Activated T-cell treated with anti-CD3 and anti-CD28 coated beads, Interleukin-2, amount 50 U/mL, for 72 hours (primary cell): ENCODE data around the gene REG1B. TPM values are rescaled to one million over a fixed set of nuclear protein-coding genes. Genes with fewer than 3 reads are reported as not detected.

ENCODE experiments used
- ATAC-seq, 2 donors: fragments of 150-1000 bp; cut with Tn5 transposase; replicated peaks in 1 of 2; 2 replicates each; pipeline ENCODE4 v1.10.0; 2021; ENCODE audit warnings: moderate library complexity in 2 of 2, mild to moderate bottlenecking in 1 of 2
- DNase-seq, 2 donors: peaks; one replicate each; pipeline ENCODE4 v3.0.0; 2021 to 2022; ENCODE audit warnings: mixed read lengths in 1 of 2
- H3K27ac Mint-ChIP-seq: one replicate; pipeline ENCODE4 v1.8.0; 2022; ENCODE audit warnings: mild to moderate bottlenecking, moderate library complexity, mixed read lengths
- H3K27me3 Mint-ChIP-seq: one replicate; pipeline ENCODE4 v1.8.0; 2022; ENCODE audit warnings: low read depth, mixed read lengths
- H3K36me3 Mint-ChIP-seq, 2 donors: one replicate each; pipeline ENCODE4 v1.8.0; 2022; ENCODE audit warnings: mixed read lengths in 2 of 2, mild to moderate bottlenecking in 1 of 2; ENCODE audit not compliant: insufficient read depth in 2 of 2
- H3K4me1 Mint-ChIP-seq: one replicate; pipeline ENCODE4 v1.8.0; 2022; ENCODE audit warnings: low read depth, mixed read lengths
- H3K4me3 Mint-ChIP-seq, 2 donors: one replicate each; pipeline ENCODE4 v1.8.0; 2022; ENCODE audit warnings: mild to moderate bottlenecking in 2 of 2, mixed read lengths in 2 of 2, moderate library complexity in 2 of 2
- H3K9me3 Mint-ChIP-seq, 2 donors: one replicate each; pipeline ENCODE4 v1.8.0; 2022; ENCODE audit warnings: mixed read lengths in 2 of 2
- total RNA-seq, 2 donors: library from RNA; stranded (reverse); gene quantifications; one replicate each; pipeline ENCODE4 v1.2.3, GENCODE V29; 2022

Gene REG1B
- total RNA-seq, 2 donors from 2014 or later: not detected

- no peak for DNase-seq
- ATAC-seq: no peak
- no peak overlapping the region for H3K27ac Mint-ChIP-seq
These were observed 17.5 kb upstream of the REG1B start for GRCh38 chr2:79105259-79105658.

GRCh38 chr2:79103214-79103613 lies 15.4 kb upstream of the REG1B start:
- Mint-ChIP-seq H3K27me3 (no peaks in the 10 kb centered on the region), H3K9me3 (peaks cover under 1 to 5% of the 10 kb centered on the region in 2 donors), H3K27ac (no peak overlapping the region), H3K4me3 (no peak overlapping the region), H3K36me3 (peaks cover 0 to 2% of the 10 kb centered on the region in 2 donors), H3K4me1 (no peaks in the 10 kb centered on the region)
- no peak for ATAC-seq
- DNase-seq: no peak

More at GRCh38 chr2:79105259-79105658, 17.5 kb upstream of the REG1B start:
- H3K9me3 Mint-ChIP-seq: peaks cover 0 to 5% of the 10 kb centered on the region in 2 donors
- H3K36me3 Mint-ChIP-seq: peaks cover 0 to 2% of the 10 kb centered on the region in 2 donors
- no peaks in the 10 kb centered on the region for H3K27me3 Mint-ChIP-seq
- H3K4me3 Mint-ChIP-seq: no peak overlapping the region
- no peaks in the 10 kb centered on the region for H3K4me1 Mint-ChIP-seq

GRCh38 chr2:79101024-79101423 lies 13.2 kb upstream of the REG1B start:
- no peak for ATAC-seq
- Mint-ChIP-seq H3K4me1 (no peaks in the 10 kb centered on the region), H3K4me3 (no peak overlapping the region), H3K9me3 (peaks cover 4 to 12% of the 10 kb centered on the region in 2 donors), H3K27me3 (no peaks in the 10 kb centered on the region), H3K36me3 (peaks cover 0 to 2% of the 10 kb centered on the region in 2 donors), H3K27ac (no peak overlapping the region)
- no peak for DNase-seq

- Mint-ChIP-seq H3K9me3 (peaks cover 4 to 12% of the 10 kb centered on the region in 2 donors), H3K27me3 (no peaks in the 10 kb centered on the region), H3K4me1 (no peaks in the 10 kb centered on the region), H3K4me3 (no peak overlapping the region), H3K27ac (no peak overlapping the region), H3K36me3 (peaks cover 0 to 2% of the 10 kb centered on the region in 2 donors)
- ATAC-seq: no peak
- DNase-seq: no peak
These were observed 12.5 kb upstream of the REG1B start for GRCh38 chr2:79100285-79100684.

GRCh38 chr2:79099140-79099686 lies 11.4 kb upstream of the REG1B start:
- H3K27me3 Mint-ChIP-seq: no peaks in the 10 kb centered on the region
- H3K36me3 Mint-ChIP-seq: peaks cover 0 to 2% of the 10 kb centered on the region in 2 donors
- DNase-seq (no peak), ATAC-seq (no peak)
- H3K27ac Mint-ChIP-seq: no peak overlapping the region
- peaks cover 4 to 12% of the 10 kb centered on the region in 2 donors for H3K9me3 Mint-ChIP-seq
- no peaks in the 10 kb centered on the region for H3K4me1 Mint-ChIP-seq
- H3K4me3 Mint-ChIP-seq: no peak overlapping the region

- Mint-ChIP-seq H3K27ac (no peak overlapping the region), H3K4me1 (no peaks in the 10 kb centered on the region), H3K4me3 (no peak overlapping the region), H3K27me3 (no peaks in the 10 kb centered on the region), H3K9me3 (peaks cover 4 to 10% of the 10 kb centered on the region in 2 donors), H3K36me3 (peaks cover 0 to 2% of the 10 kb centered on the region in 2 donors)
- ATAC-seq: no peak
- no peak for DNase-seq
These were observed 10.1 kb upstream of the REG1B start for GRCh38 chr2:79097843-79098242.

- Mint-ChIP-seq H3K9me3 (peaks cover 4% of the 10 kb centered on the region in 2 donors), H3K4me3 (no peak overlapping the region), H3K4me1 (no peaks in the 10 kb centered on the region), H3K27ac (no peak overlapping the region), H3K36me3 (peaks cover 0 to 2% of the 10 kb centered on the region in 2 donors), H3K27me3 (no peaks in the 10 kb centered on the region)
- DNase-seq: no peak
- no peak for ATAC-seq
These were observed 2.9 kb upstream of the REG1B start for GRCh38 chr2:79090693-79091092.

GRCh38 chr2:79086255-79086654 lies 1.5 kb downstream of the REG1B start:
- Mint-ChIP-seq H3K4me3 (no peak overlapping the region), H3K4me1 (no peaks in the 10 kb centered on the region), H3K9me3 (peaks cover 5 to 7% of the 10 kb centered on the region in 2 donors), H3K27ac (no peak overlapping the region), H3K36me3 (peaks cover 0 to 2% of the 10 kb centered on the region in 2 donors), H3K27me3 (no peaks in the 10 kb centered on the region)
- no peak for DNase-seq
- no peak for ATAC-seq

GRCh38 chr2:79085382-79085781 lies 2.4 kb downstream of the REG1B start:
- no peak for DNase-seq
- H3K4me3 Mint-ChIP-seq: no peak overlapping the region

GRCh38 chr2:79084495-79085135 lies 3.2 kb downstream of the REG1B start:
- Mint-ChIP-seq H3K9me3 (peaks cover 7% of the 10 kb centered on the region in 2 donors), H3K27me3 (no peaks in the 10 kb centered on the region), H3K27ac (no peak overlapping the region), H3K4me3 (no peak overlapping the region), H3K4me1 (no peaks in the 10 kb centered on the region), H3K36me3 (peaks cover 0 to 3% of the 10 kb centered on the region in 2 donors)
- DNase-seq: no peak
- no peak for ATAC-seq

More at GRCh38 chr2:79085382-79085781, 2.4 kb downstream of the REG1B start:
- Mint-ChIP-seq H3K36me3 (peaks cover 0 to 3% of the 10 kb centered on the region in 2 donors), H3K27ac (no peak overlapping the region), H3K4me1 (no peaks in the 10 kb centered on the region), H3K9me3 (peaks cover 7% of the 10 kb centered on the region in 2 donors), H3K27me3 (no peaks in the 10 kb centered on the region)
- ATAC-seq: no peak

GRCh38 chr2:79083597-79084251 lies 4.1 kb downstream of the REG1B start:
- peaks cover 9 to 12% of the 10 kb centered on the region in 2 donors for H3K9me3 Mint-ChIP-seq
- no peaks in the 10 kb centered on the region for H3K27me3 Mint-ChIP-seq
- no peak for ATAC-seq
- no peaks in the 10 kb centered on the region for H3K4me1 Mint-ChIP-seq
- H3K4me3 Mint-ChIP-seq: no peak overlapping the region
- no peak overlapping the region for H3K27ac Mint-ChIP-seq
- no peak for DNase-seq
- H3K36me3 Mint-ChIP-seq: peaks cover 0 to 3% of the 10 kb centered on the region in 2 donors

GRCh38 chr2:79082987-79083386 lies 4.8 kb downstream of the REG1B start:
- no peak overlapping the region for H3K4me3 Mint-ChIP-seq
- peaks cover 0 to 1% of the 10 kb centered on the region in 2 donors for H3K36me3 Mint-ChIP-seq
- ATAC-seq: no peak
- peaks cover 10 to 11% of the 10 kb centered on the region in 2 donors for H3K9me3 Mint-ChIP-seq
- H3K27me3 Mint-ChIP-seq: no peaks in the 10 kb centered on the region
- no peak overlapping the region for H3K27ac Mint-ChIP-seq
- no peak for DNase-seq
- H3K4me1 Mint-ChIP-seq: no peaks in the 10 kb centered on the region

- ATAC-seq (no peak), DNase-seq (no peak)
- Mint-ChIP-seq H3K36me3 (no peaks in the 10 kb centered on the region), H3K4me1 (no peaks in the 10 kb centered on the region), H3K27ac (no peak overlapping the region), H3K9me3 (peaks cover 10 to 13% of the 10 kb centered on the region in 2 donors), H3K4me3 (no peak overlapping the region), H3K27me3 (no peaks in the 10 kb centered on the region)
These were observed 16.7 kb downstream of the REG1B start for GRCh38 chr2:79071078-79071477.
